Effector memory CD4-positive, alpha-beta T cell (primary cell): ENCODE data around the gene ROBO4.

Source experiments
- DNase-seq, 3 donors: peaks; one replicate each; pipeline ENCODE4 v3.0.0-alpha.2; 2020
- H3K27ac ChIP-seq: 2 replicates; pipeline ENCODE4 v1.7.0; 2013; ENCODE audit warnings: mild to moderate bottlenecking, low read length, moderate library complexity; ENCODE audit not compliant: insufficient read depth, poor library complexity, severe bottlenecking
- H3K27me3 ChIP-seq: replicated peaks from 2 replicates; pipeline ENCODE4 v1.7.0; 2013; ENCODE audit warnings: mild to moderate bottlenecking, low read length; ENCODE audit not compliant: insufficient read depth, control insufficient read depth, poor library complexity, severe bottlenecking
- H3K36me3 ChIP-seq: 2 replicates; pipeline ENCODE4 v1.7.0; 2013; ENCODE audit warnings: mild to moderate bottlenecking, low read length, moderate library complexity; ENCODE audit not compliant: control insufficient read depth, insufficient read depth
- H3K4me1 ChIP-seq: 2 replicates; pipeline ENCODE4 v1.7.0; 2013; ENCODE audit warnings: low read length, mild to moderate bottlenecking; ENCODE audit not compliant: control insufficient read depth, insufficient read depth, poor library complexity, severe bottlenecking
- H3K4me3 ChIP-seq: 2 replicates; pipeline ENCODE4 v1.7.0; 2013; ENCODE audit warnings: low read length, low read depth, mild to moderate bottlenecking; ENCODE audit not compliant: insufficient read depth, poor library complexity, severe bottlenecking
- H3K9me3 ChIP-seq: 2 replicates; pipeline ENCODE4 v1.7.0; 2013; ENCODE audit warnings: mild to moderate bottlenecking, low read length, moderate library complexity; ENCODE audit not compliant: control insufficient read depth

Gene ROBO4

DNA sequence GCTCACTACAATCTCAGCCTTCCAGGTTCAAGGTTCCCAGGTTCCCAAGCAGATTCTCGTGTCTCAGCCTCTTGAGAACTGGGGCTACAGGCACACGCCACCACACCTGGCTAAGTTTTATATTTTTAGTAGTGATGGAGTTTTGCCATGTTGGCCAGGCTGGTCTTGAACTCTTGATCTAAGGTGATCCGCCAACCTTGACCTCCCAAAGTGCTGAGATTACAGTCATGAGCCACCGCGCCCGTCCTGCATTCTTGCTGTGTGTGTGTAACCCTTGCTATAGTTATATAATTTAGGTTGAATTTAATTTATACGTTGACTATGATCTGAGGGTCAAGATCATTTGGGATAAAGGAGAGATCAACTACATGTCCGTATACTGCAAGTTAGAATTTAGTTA, 61.7 kb downstream of the ROBO4 start:
- peaks cover 18% of the 10 kb centered on the region for H3K4me1 ChIP-seq
- no peaks in the 10 kb centered on the region for H3K36me3 ChIP-seq
- H3K27ac ChIP-seq = no peak overlapping the region
- peaks cover 34% of the 10 kb centered on the region for H3K27me3 ChIP-seq
- no peaks in the 10 kb centered on the region for H3K9me3 ChIP-seq
- H3K4me3 ChIP-seq = no peak overlapping the region
- DNase-seq = no peak

DNA sequence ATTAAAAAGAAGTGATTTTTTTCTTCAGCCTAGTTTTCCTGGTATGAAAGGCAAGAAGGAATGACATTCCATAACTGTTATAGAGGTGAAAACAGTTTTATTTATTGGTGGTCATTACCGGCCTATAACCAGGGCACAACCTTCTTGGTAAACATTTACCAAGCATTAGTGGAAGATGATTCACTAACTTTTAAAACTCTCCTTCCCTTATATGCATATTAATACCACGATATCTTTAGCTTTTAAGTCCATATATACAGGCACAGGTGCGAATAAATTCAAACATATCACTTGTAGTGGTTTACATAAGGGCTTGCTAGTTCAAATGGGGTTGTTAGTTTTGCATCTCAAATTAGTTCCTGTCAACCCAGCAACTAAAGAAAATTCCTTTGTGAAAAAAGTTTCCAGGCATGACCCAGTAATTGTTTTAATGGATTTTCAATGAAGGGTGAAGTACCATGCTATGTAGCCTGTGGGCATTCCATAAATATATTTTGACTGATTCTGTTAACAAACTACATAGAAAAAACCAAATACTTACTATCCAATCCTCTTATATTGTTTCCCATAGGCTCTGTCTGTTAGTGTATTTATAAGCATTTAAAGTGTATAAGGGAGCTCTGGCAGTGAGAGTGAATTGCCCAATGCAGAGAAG, 63.0 kb downstream of the ROBO4 start:
- Histone ChIP-seq H3K27ac (no peak overlapping the region), H3K4me1 (peaks cover 14% of the 10 kb centered on the region), H3K4me3 (no peak overlapping the region), H3K36me3 (no peaks in the 10 kb centered on the region), H3K27me3 (peaks cover 22% of the 10 kb centered on the region), H3K9me3 (no peaks in the 10 kb centered on the region)
- no peak for DNase-seq
